ENCODE data around the gene DDN. TPM values are rescaled to one million over a fixed set of nuclear protein-coding genes. Genes with fewer than 3 reads are reported as not detected.

DDN gene
- total RNA-seq, 1 experiment from 2014 or later: 0.13 TPM

Other genes starting within 250 kb of the DDN start
- 30.4 and 40.0 TPM in 2 replicates for gene ADCY6, start 210.3 kb downstream of the DDN start, total RNA-seq (2014; rRNA removed; shearing (Covaris generic); ENCODE audit: low replicate concordance)
- 13.9 and 19.0 TPM in 2 replicates for gene CACNB3, start 180.9 kb downstream of the DDN start, total RNA-seq (2014; rRNA removed; shearing (Covaris generic); ENCODE audit: low replicate concordance)
- gene DDX23, start 147.2 kb downstream of the DDN start, total RNA-seq (2014; rRNA removed; shearing (Covaris generic); ENCODE audit: low replicate concordance): 76.0 and 85.0 TPM in 2 replicates
- 0.12 TPM in 1 of 2 replicates, not detected in the other for gene RND1, start 133.5 kb downstream of the DDN start, total RNA-seq (2014; rRNA removed; shearing (Covaris generic); ENCODE audit: low replicate concordance)
- 0.94 and 3.2 TPM in 2 replicates for gene FKBP11, start 73.9 kb downstream of the DDN start, total RNA-seq (2014; rRNA removed; shearing (Covaris generic); ENCODE audit: low replicate concordance)
- 77.7 and 79.1 TPM in 2 replicates for gene ARF3, start 41.9 kb downstream of the DDN start, total RNA-seq (2014; rRNA removed; shearing (Covaris generic); ENCODE audit: low replicate concordance)
- gene WNT10B, start 27.6 kb downstream of the DDN start, total RNA-seq (2014; rRNA removed; shearing (Covaris generic); ENCODE audit: low replicate concordance): 2.7 and 3.6 TPM in 2 replicates
- not detected in 2 replicates for gene WNT1, start 21.1 kb downstream of the DDN start, total RNA-seq (2014; rRNA removed; shearing (Covaris generic); ENCODE audit: low replicate concordance)
- gene PRKAG1, start 19.4 kb upstream of the DDN start, total RNA-seq (2014; rRNA removed; shearing (Covaris generic); ENCODE audit: low replicate concordance): 76.4 and 102 TPM in 2 replicates
- 8.6 and 11.7 TPM in 2 replicates for gene KMT2D, start 61.4 kb upstream of the DDN start, total RNA-seq (2014; rRNA removed; shearing (Covaris generic); ENCODE audit: low replicate concordance)
- 0.16 TPM in 1 of 2 replicates, not detected in the other for gene RHEBL1, start 70.6 kb upstream of the DDN start, total RNA-seq (2014; rRNA removed; shearing (Covaris generic); ENCODE audit: low replicate concordance)
- gene DHH, start 95.4 kb upstream of the DDN start, total RNA-seq (2014; rRNA removed; shearing (Covaris generic); ENCODE audit: low replicate concordance): not detected in 2 replicates
- gene LMBR1L, start 111.5 kb upstream of the DDN start, total RNA-seq (2014; rRNA removed; shearing (Covaris generic); ENCODE audit: low replicate concordance): 20.5 and 28.4 TPM in 2 replicates
- 2,940 and 4,183 TPM in 2 replicates for gene TUBA1B, start 132.0 kb upstream of the DDN start, total RNA-seq (2014; rRNA removed; shearing (Covaris generic); ENCODE audit: low replicate concordance)
- 361 and 621 TPM in 2 replicates for gene TUBA1A, start 189.7 kb upstream of the DDN start, total RNA-seq (2014; rRNA removed; shearing (Covaris generic); ENCODE audit: low replicate concordance)

Data from MG63 (cell line).